Measurements from ENCODE around the gene REM2.

DNA sequence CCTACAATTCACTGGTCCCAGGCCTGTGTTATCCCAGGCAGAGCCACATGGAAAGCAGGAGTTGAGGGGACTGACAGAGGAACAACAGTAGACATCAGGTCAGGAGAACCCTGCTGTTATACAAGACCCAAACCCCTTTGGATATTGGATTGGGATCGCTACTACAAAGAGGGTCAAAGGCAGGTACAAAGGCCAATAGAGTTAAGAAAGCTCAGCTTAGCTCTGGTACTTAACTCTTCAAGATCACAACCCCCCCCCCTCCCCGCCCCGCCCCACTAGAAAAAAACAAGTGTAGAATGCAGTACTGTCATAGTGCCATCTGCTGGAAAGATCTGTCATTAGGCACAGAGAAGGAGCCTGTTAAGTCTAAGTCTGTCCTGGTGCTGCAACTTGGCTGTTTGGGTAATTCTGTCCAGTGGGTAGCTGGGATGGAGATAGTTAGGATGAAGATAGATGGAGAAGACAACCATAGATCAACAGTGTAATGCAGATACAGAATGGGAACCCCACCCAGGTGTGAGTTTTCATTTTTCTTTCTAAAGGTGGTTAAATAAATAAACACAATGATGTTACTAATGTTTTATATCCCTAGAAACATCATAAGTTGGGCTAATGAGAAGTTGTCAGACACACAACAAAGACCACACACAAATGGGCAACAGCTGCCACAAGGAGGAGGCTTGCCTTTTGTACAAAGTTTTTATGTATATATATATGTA, 17.2 kb downstream of the REM2 start:
- TF ChIP-seq FOXA1 (IDR thresholded peaks at IDR 0.05) (no peak), YY1 (IDR thresholded peaks at IDR 0.05) (no peak), JUND (IDR thresholded peaks at IDR 0.05) (no peak), SP1 (IDR thresholded peaks at IDR 0.05) (no peak), FOXA2 (IDR thresholded peaks at IDR 0.05) (no peak)
- TF ChIP-seq, protein P1, sequence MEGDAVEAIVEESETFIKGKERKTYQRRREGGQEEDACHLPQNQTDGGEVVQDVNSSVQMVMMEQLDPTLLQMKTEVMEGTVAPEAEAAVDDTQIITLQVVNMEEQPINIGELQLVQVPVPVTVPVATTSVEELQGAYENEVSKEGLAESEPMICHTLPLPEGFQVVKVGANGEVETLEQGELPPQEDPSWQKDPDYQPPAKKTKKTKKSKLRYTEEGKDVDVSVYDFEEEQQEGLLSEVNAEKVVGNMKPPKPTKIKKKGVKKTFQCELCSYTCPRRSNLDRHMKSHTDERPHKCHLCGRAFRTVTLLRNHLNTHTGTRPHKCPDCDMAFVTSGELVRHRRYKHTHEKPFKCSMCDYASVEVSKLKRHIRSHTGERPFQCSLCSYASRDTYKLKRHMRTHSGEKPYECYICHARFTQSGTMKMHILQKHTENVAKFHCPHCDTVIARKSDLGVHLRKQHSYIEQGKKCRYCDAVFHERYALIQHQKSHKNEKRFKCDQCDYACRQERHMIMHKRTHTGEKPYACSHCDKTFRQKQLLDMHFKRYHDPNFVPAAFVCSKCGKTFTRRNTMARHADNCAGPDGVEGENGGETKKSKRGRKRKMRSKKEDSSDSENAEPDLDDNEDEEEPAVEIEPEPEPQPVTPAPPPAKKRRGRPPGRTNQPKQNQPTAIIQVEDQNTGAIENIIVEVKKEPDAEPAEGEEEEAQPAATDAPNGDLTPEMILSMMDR (IDR thresholded peaks at IDR 0.05; ENCODE audit: low read depth, low read length, missing input control): peak; percentile 45

Measured in liver (tissue), 3 donors.